Activated T-cell treated with anti-CD3 and anti-CD28 coated beads, Interleukin-2, amount 50 U/mL, for 4 hours (primary cell): ENCODE measurements around the gene ACE2. TPM values are rescaled to one million over a fixed set of nuclear protein-coding genes. Genes with fewer than 3 reads are reported as not detected.
A peak's percentile ranks its signal among the peaks of the same experiment; 100 is the strongest.

Experiments
- ATAC-seq, 2 donors: fragments of 200-7000 bp; cut with Tn5 transposase; one replicate each; pipeline ENCODE4 v1.10.0; 2021
- DNase-seq: peaks from one replicate; pipeline ENCODE4 v3.0.0-alpha.2; 2020
- H3K27me3 Mint-ChIP-seq: one replicate; pipeline ENCODE4 v1.8.0; 2021; ENCODE audit warnings: low read depth, mixed read lengths
- H3K36me3 Mint-ChIP-seq: one replicate; pipeline ENCODE4 v1.8.0; 2022; ENCODE audit warnings: mixed read lengths; ENCODE audit not compliant: insufficient read depth
- H3K4me1 Mint-ChIP-seq: one replicate; pipeline ENCODE4 v1.8.0; 2021; ENCODE audit warnings: low read depth, mixed read lengths
- H3K4me3 Mint-ChIP-seq: one replicate; pipeline ENCODE4 v1.8.0; 2021; ENCODE audit warnings: mild to moderate bottlenecking, moderate library complexity, mixed read lengths
- H3K9me3 Mint-ChIP-seq: one replicate; pipeline ENCODE4 v1.8.0; 2021; ENCODE audit warnings: mixed read lengths
- total RNA-seq, 3 donors: library from RNA; stranded (reverse); gene quantifications; one replicate each; pipeline ENCODE4 v1.2.1, GENCODE V29; 2021

The ACE2 gene
- total RNA-seq, 3 donors from 2014 or later: 0.14 TPM; not detected in 2

DNA sequence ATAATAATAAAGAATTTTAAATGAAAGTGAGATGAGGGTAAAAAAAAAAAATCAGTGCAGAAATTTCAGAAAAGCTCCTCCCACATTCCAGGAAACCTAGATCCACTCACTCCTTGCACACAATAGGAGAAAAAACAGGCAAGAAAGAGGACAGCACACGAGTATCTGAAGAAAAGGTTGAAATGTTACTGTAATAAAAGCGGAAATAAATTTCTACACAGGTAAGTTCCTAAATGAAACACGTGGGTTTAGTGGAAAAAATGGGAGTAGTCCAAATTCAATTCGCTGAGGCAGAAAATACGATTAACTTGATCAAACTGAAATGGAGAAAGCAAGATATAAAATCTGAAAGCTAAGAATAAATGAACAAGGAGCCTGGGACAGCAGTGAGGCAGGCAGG is 2.0 kb upstream of the ACE2 start:
- DNase-seq: no peak
- H3K4me3 Mint-ChIP-seq: no peak overlapping the region
- H3K9me3 Mint-ChIP-seq: no peaks in the 10 kb centered on the region
- H3K36me3 Mint-ChIP-seq: no peaks in the 10 kb centered on the region
- peaks cover 5% of the 10 kb centered on the region for H3K27me3 Mint-ChIP-seq
- ATAC-seq: no peak
- H3K4me1 Mint-ChIP-seq: no peaks in the 10 kb centered on the region

GRCh38 chrX:15601932-15602331 is 1.2 kb upstream of the ACE2 start:
- Mint-ChIP-seq H3K27me3 (peaks cover 5% of the 10 kb centered on the region), H3K36me3 (no peaks in the 10 kb centered on the region), H3K4me1 (no peaks in the 10 kb centered on the region), H3K4me3 (no peak overlapping the region), H3K9me3 (no peaks in the 10 kb centered on the region)
- DNase-seq (no peak), ATAC-seq (no peak)

GRCh38 chrX:15600049-15600448 is 711 bp downstream of the ACE2 start:
- peaks cover 5% of the 10 kb centered on the region for H3K27me3 Mint-ChIP-seq
- no peaks in the 10 kb centered on the region for H3K4me1 Mint-ChIP-seq
- ATAC-seq (no peak), DNase-seq (no peak)
- H3K9me3 Mint-ChIP-seq: no peaks in the 10 kb centered on the region
- H3K36me3 Mint-ChIP-seq: no peaks in the 10 kb centered on the region
- H3K4me3 Mint-ChIP-seq: no peak overlapping the region

- no peak overlapping the region for H3K4me3 Mint-ChIP-seq
- H3K36me3 Mint-ChIP-seq: no peaks in the 10 kb centered on the region
- H3K9me3 Mint-ChIP-seq: no peaks in the 10 kb centered on the region
- H3K4me1 Mint-ChIP-seq: no peaks in the 10 kb centered on the region
- DNase-seq (no peak), ATAC-seq (no peak)
- H3K27me3 Mint-ChIP-seq: peaks cover 5% of the 10 kb centered on the region
These were observed 1.3 kb downstream of the ACE2 start for GRCh38 chrX:15599461-15599860.

GRCh38 chrX:15598026-15598425 is 2.7 kb downstream of the ACE2 start:
- no peaks in the 10 kb centered on the region for H3K36me3 Mint-ChIP-seq
- H3K27me3 Mint-ChIP-seq: peaks cover 6% of the 10 kb centered on the region
- no peak for DNase-seq
- no peak overlapping the region for H3K4me3 Mint-ChIP-seq
- no peaks in the 10 kb centered on the region for H3K9me3 Mint-ChIP-seq
- H3K4me1 Mint-ChIP-seq: no peaks in the 10 kb centered on the region
- ATAC-seq: no peak

DNA sequence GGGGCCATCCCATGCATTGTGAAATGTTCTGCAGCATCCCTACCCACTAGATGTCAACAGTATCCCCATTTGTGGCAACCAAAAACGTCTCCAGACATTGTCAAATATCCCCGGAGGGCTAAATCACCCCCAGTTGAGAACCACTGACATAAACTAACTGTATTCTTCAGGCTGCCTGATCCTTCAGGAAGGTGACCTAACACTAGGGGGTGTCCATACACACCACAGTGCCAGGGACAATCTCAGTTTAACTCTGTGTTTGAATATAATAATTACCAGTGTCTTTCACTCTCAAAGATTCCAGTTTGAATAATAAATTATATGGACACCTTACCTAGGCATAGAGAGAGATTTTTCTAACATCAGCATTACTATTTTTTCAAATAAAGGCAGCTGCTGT is 6.4 kb downstream of the ACE2 start:
- ATAC-seq (no peak), DNase-seq (no peak)
- H3K27me3 Mint-ChIP-seq: peaks cover 2% of the 10 kb centered on the region
- no peaks in the 10 kb centered on the region for H3K9me3 Mint-ChIP-seq
- H3K36me3 Mint-ChIP-seq: no peaks in the 10 kb centered on the region
- no peak overlapping the region for H3K4me3 Mint-ChIP-seq
- H3K4me1 Mint-ChIP-seq: no peaks in the 10 kb centered on the region

DNA sequence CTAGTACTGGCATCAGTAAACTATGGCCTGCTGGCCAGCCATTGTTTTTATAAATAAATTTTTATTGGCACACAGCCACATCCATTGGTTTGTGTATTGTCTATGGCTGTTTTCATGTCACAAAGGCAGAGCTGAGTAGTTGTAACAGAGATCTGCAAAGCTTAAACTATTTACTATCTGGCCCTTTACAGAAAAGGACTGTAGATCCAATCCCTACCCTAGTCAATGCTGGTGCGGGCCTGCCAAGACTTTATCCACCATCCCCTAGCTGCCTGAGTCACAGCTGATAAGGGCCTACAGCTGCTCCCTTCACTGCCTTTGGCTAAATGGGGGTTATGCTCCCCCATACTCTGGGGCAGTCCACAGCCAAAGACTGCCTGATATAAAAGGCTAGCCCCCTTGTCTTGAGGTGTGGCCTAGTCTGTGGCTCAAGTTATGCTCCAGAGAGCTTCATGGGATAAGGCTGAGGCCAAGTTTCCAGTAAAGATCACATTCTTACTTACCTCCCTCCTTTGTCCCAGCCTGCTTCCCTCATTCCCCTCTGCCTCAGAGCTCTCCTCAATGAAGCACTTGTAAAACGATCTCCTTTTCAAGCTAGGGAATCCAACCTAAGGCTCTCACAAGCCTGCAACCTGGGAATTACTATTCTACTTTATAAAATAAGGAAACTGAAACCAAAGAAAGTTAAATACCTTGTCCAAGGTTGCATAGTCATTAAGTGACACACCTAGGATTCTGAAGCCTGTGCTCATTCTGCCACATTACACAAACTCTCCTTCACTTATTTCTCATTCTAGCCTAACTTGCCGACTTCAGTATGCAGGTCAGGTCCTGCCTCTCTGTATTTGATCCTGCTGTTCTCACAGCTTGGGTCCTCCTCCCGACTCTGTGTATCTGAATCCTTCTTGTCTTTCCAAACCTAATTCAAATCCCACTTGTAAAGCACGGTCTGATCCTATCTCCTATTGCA is 20.7 kb downstream of the ACE2 start:
- DNase-seq: no peak
- H3K27me3 Mint-ChIP-seq: no peaks in the 10 kb centered on the region
- no peak overlapping the region for H3K4me3 Mint-ChIP-seq
- no peaks in the 10 kb centered on the region for H3K36me3 Mint-ChIP-seq
- no peak for ATAC-seq
- H3K9me3 Mint-ChIP-seq: no peaks in the 10 kb centered on the region
- H3K4me1 Mint-ChIP-seq: no peaks in the 10 kb centered on the region

DNA sequence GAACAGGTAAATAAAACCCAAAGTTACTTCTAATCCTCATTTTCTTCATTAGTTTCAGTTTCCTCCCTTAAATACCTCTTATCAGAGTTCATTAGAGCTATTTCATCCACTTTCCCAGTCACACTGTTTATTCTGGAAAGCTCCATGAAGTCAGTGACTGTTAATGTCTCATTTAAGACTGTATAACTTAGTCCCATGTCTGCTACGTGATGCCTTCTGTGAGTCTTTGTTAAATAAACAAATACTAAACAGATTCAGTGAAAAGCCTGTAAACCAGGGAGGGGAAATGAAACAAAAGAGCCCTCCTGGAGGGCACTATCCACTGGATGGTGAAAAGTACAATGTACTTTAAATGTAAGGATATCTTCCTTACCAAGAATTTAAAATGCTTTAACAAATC is 24.7 kb downstream of the ACE2 start:
- peaks cover 3% of the 10 kb centered on the region for H3K27me3 Mint-ChIP-seq
- no peak for ATAC-seq
- H3K36me3 Mint-ChIP-seq: no peaks in the 10 kb centered on the region
- no peak for DNase-seq
- no peak overlapping the region for H3K4me3 Mint-ChIP-seq
- H3K4me1 Mint-ChIP-seq: no peaks in the 10 kb centered on the region
- H3K9me3 Mint-ChIP-seq: no peaks in the 10 kb centered on the region

- no peak overlapping the region for H3K4me3 Mint-ChIP-seq
- ATAC-seq (no peak), DNase-seq (no peak)
- no peaks in the 10 kb centered on the region for H3K36me3 Mint-ChIP-seq
- no peaks in the 10 kb centered on the region for H3K4me1 Mint-ChIP-seq
- H3K9me3 Mint-ChIP-seq: no peaks in the 10 kb centered on the region
- H3K27me3 Mint-ChIP-seq: peaks cover 5% of the 10 kb centered on the region
These were observed 26.7 kb downstream of the ACE2 start for GRCh38 chrX:15574017-15574416.

GRCh38 chrX:15570145-15570544 is 30.6 kb downstream of the ACE2 start:
- peaks cover 10% of the 10 kb centered on the region for H3K27me3 Mint-ChIP-seq

GRCh38 chrX:15567886-15568616 is 32.7 kb downstream of the ACE2 start:
- no peaks in the 10 kb centered on the region for H3K4me1 Mint-ChIP-seq
- no peaks in the 10 kb centered on the region for H3K9me3 Mint-ChIP-seq
- H3K27me3 Mint-ChIP-seq: peaks cover 10% of the 10 kb centered on the region
- no peaks in the 10 kb centered on the region for H3K36me3 Mint-ChIP-seq
- ATAC-seq: no peak
- DNase-seq: no peak
- H3K4me3 Mint-ChIP-seq: no peak overlapping the region

More at GRCh38 chrX:15570145-15570544, 30.6 kb downstream of the ACE2 start:
- no peak for DNase-seq
- no peak for ATAC-seq
- H3K4me1 Mint-ChIP-seq: no peaks in the 10 kb centered on the region
- H3K4me3 Mint-ChIP-seq: no peak overlapping the region
- no peaks in the 10 kb centered on the region for H3K9me3 Mint-ChIP-seq
- no peaks in the 10 kb centered on the region for H3K36me3 Mint-ChIP-seq

DNA sequence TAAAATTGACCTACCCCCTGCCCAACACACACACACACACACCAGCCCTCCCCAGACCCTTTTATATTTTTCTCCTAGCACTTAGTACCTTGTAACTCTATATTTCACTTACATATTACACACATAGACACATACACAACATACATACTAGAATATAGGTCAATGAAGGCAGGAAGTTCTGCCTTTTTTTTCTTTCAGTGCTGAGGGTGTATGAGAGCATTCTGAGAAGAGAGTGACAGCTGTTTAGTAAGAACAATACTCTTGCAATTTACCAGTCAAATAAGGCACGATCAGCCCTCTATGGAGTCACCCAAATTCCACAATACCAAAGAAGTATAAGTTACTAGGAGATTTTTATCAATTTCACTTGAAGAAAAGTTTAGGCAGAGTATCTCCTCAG is 33.5 kb downstream of the ACE2 start:
- no peak overlapping the region for H3K4me3 Mint-ChIP-seq
- no peak for DNase-seq
- H3K27me3 Mint-ChIP-seq: peaks cover 10% of the 10 kb centered on the region
- no peaks in the 10 kb centered on the region for H3K36me3 Mint-ChIP-seq
- ATAC-seq: no peak
- no peaks in the 10 kb centered on the region for H3K4me1 Mint-ChIP-seq
- H3K9me3 Mint-ChIP-seq: no peaks in the 10 kb centered on the region

GRCh38 chrX:15566244-15566643 is 34.5 kb downstream of the ACE2 start:
- peaks cover 10% of the 10 kb centered on the region for H3K27me3 Mint-ChIP-seq
- no peaks in the 10 kb centered on the region for H3K4me1 Mint-ChIP-seq
- DNase-seq (no peak), ATAC-seq (no peak)
- H3K36me3 Mint-ChIP-seq: no peaks in the 10 kb centered on the region
- H3K9me3 Mint-ChIP-seq: no peaks in the 10 kb centered on the region
- H3K4me3 Mint-ChIP-seq: no peak overlapping the region

- DNase-seq: peak; percentile 5
- no peaks in the 10 kb centered on the region for H3K9me3 Mint-ChIP-seq
- ATAC-seq: no peak
- H3K4me1 Mint-ChIP-seq: no peaks in the 10 kb centered on the region
- H3K36me3 Mint-ChIP-seq: no peaks in the 10 kb centered on the region
- H3K27me3 Mint-ChIP-seq: peaks cover 8% of the 10 kb centered on the region
- H3K4me3 Mint-ChIP-seq: no peak overlapping the region
These were observed 35.7 kb downstream of the ACE2 start for GRCh38 chrX:15564981-15565579.
